ENCODE results near the gene KCTD12.

The KCTD12 gene

DNA sequence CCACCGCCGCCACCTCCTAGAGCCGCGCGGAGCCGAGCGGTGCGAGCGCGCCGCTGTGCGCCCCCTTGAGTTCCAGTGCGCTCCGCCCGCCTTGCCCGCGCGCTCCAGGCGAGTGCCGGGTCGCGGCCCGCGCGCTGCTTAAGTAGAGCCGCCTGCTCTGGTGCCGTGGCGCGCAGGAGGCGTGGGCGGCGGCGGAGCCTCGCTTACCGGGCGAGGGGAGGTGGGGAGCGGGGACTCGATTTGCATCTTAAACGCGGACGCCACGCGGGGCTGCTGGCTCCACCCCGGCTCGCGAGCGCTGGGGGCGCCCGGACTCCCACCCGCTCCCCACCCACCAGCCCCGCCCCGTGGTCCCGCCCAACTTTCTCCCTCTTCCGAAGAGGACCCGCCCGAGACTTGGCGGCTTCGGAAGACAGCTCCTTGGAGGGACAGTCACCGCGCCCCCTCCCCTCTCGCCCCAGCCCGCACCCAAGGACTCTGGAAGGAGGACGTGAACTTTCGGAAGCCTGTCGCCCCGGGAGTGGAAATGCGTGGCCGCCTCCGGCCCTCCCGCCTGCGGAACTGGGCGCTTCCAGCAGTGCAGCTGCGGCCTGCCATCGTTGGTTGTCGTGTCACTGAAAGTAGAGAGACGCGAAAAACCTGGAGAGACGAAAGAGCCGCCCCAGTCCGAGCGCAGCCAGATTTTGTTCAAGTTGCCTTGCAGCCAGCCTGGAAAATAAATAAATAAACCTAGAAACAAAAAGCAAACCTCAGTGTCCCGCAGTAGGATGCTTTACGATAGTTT lies at the start of gene KCTD12:
TSS of gene KCTD12 (minus strand) at position 114 of the 784 bp plus-strand sequence. CDS start 257 bp downstream, outside the sequence.
- TF ChIP-seq, protein P1, sequence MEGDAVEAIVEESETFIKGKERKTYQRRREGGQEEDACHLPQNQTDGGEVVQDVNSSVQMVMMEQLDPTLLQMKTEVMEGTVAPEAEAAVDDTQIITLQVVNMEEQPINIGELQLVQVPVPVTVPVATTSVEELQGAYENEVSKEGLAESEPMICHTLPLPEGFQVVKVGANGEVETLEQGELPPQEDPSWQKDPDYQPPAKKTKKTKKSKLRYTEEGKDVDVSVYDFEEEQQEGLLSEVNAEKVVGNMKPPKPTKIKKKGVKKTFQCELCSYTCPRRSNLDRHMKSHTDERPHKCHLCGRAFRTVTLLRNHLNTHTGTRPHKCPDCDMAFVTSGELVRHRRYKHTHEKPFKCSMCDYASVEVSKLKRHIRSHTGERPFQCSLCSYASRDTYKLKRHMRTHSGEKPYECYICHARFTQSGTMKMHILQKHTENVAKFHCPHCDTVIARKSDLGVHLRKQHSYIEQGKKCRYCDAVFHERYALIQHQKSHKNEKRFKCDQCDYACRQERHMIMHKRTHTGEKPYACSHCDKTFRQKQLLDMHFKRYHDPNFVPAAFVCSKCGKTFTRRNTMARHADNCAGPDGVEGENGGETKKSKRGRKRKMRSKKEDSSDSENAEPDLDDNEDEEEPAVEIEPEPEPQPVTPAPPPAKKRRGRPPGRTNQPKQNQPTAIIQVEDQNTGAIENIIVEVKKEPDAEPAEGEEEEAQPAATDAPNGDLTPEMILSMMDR (conservative IDR thresholded peaks at IDR 0.05; ENCODE audit: low read length) = peak; percentile 19; the same call in 1 of the 2 replicates
- peak; percentile 83 for DNase-seq (ENCODE audit: low read depth)
- peak within 1 kb of the TSS; percentile 71 for H3K4me3 ChIP-seq (ENCODE audit: low read length)

GRCh38 chr13:76934671-76935070 lies 48.5 kb upstream of the KCTD12 start:
- no peak overlapping the region for H3K4me3 ChIP-seq (ENCODE audit: low read length)
- TF ChIP-seq, protein P1 (conservative IDR thresholded peaks at IDR 0.05; ENCODE audit: low read length) = no peak
- peak; percentile 36 for DNase-seq (ENCODE audit: low read depth)

- no peak for DNase-seq (ENCODE audit: low read depth)
- TF ChIP-seq, protein P1 (conservative IDR thresholded peaks at IDR 0.05; ENCODE audit: low read length) = no peak
- no peak overlapping the region for H3K4me3 ChIP-seq (ENCODE audit: low read length)
Observed at GRCh38 chr13:76932076-76932475, 45.9 kb upstream of the KCTD12 start.

- TF ChIP-seq, protein P1 (conservative IDR thresholded peaks at IDR 0.05; ENCODE audit: low read length) = no peak
- DNase-seq (ENCODE audit: low read depth) = no peak
- no peak overlapping the region for H3K4me3 ChIP-seq (ENCODE audit: low read length)
Observed at GRCh38 chr13:76929851-76930374, 43.7 kb upstream of the KCTD12 start.

GRCh38 chr13:76929320-76929719 lies 43.1 kb upstream of the KCTD12 start:
- TF ChIP-seq, protein P1 (conservative IDR thresholded peaks at IDR 0.05; ENCODE audit: low read length) = no peak
- no peak overlapping the region for H3K4me3 ChIP-seq (ENCODE audit: low read length)
- DNase-seq (ENCODE audit: low read depth) = no peak

DNA sequence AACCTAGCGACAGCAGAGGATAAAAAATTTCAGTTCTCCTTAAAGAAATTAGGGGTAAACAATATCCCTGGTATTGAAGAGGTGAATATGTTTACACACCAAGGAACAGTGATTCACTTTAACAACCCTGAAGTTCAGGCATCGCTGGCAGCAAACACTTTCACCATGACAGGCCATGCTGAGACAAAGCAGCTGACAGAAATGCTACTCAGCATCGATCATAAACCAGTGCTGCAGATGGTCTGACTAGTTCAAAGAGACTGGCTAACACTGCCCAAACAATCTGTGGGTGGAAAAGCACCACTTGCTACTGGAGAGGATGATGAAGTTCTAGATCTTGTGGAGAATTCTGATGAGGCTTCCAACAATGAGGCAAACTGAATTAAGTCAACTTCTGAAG lies 42.3 kb upstream of the KCTD12 start:
- TF ChIP-seq, protein P1 (conservative IDR thresholded peaks at IDR 0.05; ENCODE audit: low read length) = no peak
- DNase-seq (ENCODE audit: low read depth) = no peak
- no peak overlapping the region for H3K4me3 ChIP-seq (ENCODE audit: low read length)

DNA sequence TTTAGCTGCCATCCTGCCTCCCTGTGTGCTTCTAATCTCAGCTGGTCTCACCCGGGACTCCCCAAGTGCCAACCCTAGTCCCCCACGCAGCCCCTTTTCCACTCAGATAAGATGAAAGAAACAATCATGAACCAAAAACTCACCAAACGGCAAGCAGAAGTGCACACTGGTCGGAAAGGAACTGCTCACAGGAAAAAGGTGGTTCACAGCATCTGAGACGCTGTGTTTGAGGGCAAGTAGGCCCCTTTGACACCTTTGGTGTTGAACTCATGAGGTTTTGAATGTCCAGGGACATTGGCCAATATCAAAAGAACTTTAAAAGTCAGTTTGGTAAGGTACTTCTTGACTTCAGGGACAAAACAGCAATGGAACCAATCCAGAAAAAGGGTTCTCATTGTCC lies 41.8 kb upstream of the KCTD12 start:
- DNase-seq (ENCODE audit: low read depth) = no peak
- no peak overlapping the region for H3K4me3 ChIP-seq (ENCODE audit: low read length)
- TF ChIP-seq, protein P1 (conservative IDR thresholded peaks at IDR 0.05; ENCODE audit: low read length) = no peak
